Right atrium auricular region (tissue), 2 donors: ENCODE measurements around the gene INHBE. TPM values are rescaled to one million over a fixed set of nuclear protein-coding genes. Genes with fewer than 3 reads are reported as not detected.
"Not testable (repeated sequence)": the region's sequence is repeated elsewhere in the genome, so short reads cannot be mapped to it uniquely, and the experiment has no call there.

Experiments
- DNase-seq: peaks from one replicate; pipeline ENCODE4 v3.0.0-alpha.2; 2019; ENCODE audit warnings: low spot score
- H3K27ac ChIP-seq, 2 donors: fragments of 200-600 bp; sonication (generic); 1 replicate in 1 of 2; 2 replicates in 1 of 2; pipeline ENCODE4 v1.5.1; 2016 to 2019
- H3K27me3 ChIP-seq, 2 donors: fragments of 200-600 bp; sonication (generic); one replicate each; pipeline versions ENCODE4 v1.5.1 to v1.6.0; 2017 to 2019
- H3K36me3 ChIP-seq: fragments of 200-600 bp; sonication (generic); one replicate; pipeline ENCODE4 v1.5.1; 2016
- H3K4me1 ChIP-seq, 2 donors: fragments of 200-600 bp; sonication (generic); one replicate each; pipeline versions ENCODE4 v1.5.1 to v1.6.0; 2017 to 2019
- H3K4me3 ChIP-seq, 2 donors: fragments of 200-600 bp; sonication (generic); 1 replicate in 1 of 2; 2 replicates in 1 of 2; pipeline ENCODE4 v1.5.1; 2017 to 2019; ENCODE audit warnings: mild to moderate bottlenecking in 1 of 2, moderate library complexity in 1 of 2
- H3K9me3 ChIP-seq, 2 donors: fragments of 200-600 bp; sonication (generic); one replicate each; pipeline ENCODE4 v1.5.1; 2019
- total RNA-seq, 2 donors: library from RNA; depleted of rRNA; stranded (reverse); fragments of >200 nt; gene quantifications; one replicate each; pipeline ENCODE4 v1.1.0, GENCODE V29; 2016
- TF ChIP-seq, protein P1 (sequence below), 2 donors: fragments of 200-600 bp; sonication (generic); IDR thresholded peaks; one replicate each; pipeline ENCODE4 v1.5.1; 2019; ENCODE audit warnings: antibody characterized with exemption in 2 of 2

The INHBE gene, protein sequence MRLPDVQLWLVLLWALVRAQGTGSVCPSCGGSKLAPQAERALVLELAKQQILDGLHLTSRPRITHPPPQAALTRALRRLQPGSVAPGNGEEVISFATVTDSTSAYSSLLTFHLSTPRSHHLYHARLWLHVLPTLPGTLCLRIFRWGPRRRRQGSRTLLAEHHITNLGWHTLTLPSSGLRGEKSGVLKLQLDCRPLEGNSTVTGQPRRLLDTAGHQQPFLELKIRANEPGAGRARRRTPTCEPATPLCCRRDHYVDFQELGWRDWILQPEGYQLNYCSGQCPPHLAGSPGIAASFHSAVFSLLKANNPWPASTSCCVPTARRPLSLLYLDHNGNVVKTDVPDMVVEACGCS
- not detected for total RNA-seq

DNA sequence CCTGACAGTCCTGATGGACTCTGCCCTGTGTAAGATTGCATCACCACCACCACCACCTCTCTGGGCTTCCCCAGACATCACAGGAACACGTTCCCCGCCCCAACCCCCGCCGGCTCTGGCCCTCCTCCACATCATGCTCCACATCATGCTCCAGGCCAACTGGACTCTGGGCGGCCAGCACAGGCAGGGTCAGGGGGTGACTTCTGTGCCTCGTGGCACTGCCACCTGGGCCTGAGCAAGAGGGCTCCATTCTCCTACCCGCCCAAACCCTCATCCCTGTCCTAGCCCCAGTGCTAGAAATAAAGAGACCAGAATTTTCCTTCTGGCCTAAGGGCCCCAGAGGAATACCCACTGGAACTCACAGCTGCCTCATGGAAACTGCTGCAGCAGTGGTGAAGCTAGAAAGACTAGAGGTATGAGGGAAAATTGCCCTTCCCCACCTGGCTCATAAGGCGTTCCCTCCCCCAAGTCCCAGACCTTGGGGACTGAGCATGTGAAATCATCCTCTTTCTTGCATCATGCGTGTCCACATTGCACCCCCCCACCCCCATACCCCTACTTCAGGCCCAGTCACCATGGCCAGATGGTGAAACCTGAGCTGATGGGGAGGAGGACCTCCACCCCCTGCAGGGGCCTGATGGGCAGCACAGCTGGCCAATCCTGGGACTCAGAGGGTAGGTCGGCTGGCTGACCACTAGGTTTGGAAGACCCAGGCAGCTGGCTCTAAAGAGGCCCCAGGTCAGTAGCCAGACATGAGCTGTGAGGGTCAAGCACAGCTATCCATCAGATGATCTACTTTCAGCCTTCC lies at the start of gene INHBE:
INHBE (plus strand) TSS at position 742 of the 808 bp plus-strand sequence. CDS start 230 bp downstream, outside the sequence.
- no peaks in the 10 kb centered on the region for H3K9me3 ChIP-seq
- no peaks in the 10 kb centered on the region for H3K36me3 ChIP-seq
- DNase-seq: no peak
- H3K27me3 ChIP-seq: no peaks in the 10 kb centered on the region
- peaks cover 0 to 13% of the 10 kb centered on the region in 2 donors for H3K4me1 ChIP-seq
- no peak within 1 kb of the TSS for H3K27ac ChIP-seq
- H3K4me3 ChIP-seq: no peak within 1 kb of the TSS
- TF ChIP-seq, protein P1, sequence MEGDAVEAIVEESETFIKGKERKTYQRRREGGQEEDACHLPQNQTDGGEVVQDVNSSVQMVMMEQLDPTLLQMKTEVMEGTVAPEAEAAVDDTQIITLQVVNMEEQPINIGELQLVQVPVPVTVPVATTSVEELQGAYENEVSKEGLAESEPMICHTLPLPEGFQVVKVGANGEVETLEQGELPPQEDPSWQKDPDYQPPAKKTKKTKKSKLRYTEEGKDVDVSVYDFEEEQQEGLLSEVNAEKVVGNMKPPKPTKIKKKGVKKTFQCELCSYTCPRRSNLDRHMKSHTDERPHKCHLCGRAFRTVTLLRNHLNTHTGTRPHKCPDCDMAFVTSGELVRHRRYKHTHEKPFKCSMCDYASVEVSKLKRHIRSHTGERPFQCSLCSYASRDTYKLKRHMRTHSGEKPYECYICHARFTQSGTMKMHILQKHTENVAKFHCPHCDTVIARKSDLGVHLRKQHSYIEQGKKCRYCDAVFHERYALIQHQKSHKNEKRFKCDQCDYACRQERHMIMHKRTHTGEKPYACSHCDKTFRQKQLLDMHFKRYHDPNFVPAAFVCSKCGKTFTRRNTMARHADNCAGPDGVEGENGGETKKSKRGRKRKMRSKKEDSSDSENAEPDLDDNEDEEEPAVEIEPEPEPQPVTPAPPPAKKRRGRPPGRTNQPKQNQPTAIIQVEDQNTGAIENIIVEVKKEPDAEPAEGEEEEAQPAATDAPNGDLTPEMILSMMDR (IDR thresholded peaks at IDR 0.05): no peak

DNA sequence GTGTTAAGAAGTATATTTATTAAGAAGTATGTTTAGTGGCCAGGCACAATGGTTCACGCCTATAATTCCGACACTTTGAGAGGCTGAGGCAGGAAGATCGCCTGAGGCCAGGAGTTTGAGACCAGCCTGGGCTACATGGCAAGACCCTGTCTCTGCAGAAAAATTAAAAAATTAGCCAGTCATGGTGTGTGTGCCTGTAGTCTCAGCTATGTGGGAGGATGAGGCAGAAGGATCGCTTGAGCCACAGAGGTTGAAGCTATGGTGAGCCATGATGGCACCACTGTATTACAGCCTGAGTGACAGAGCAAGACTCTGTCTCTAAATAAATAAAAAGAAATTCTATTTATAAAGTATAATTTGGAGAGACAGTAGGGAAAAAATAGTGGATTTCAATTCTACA lies 44.6 kb upstream of the INHBE start:
- DNase-seq: no peak
- no peak overlapping the region for H3K4me3 ChIP-seq
- H3K27me3 ChIP-seq: no peaks in the 10 kb centered on the region
- H3K4me1 ChIP-seq: peaks cover 0 to 7% of the 10 kb centered on the region in 2 donors
- no peak overlapping the region for H3K27ac ChIP-seq
- no peaks in the 10 kb centered on the region for H3K9me3 ChIP-seq
- TF ChIP-seq, protein P1 (IDR thresholded peaks at IDR 0.05): no peak
- H3K36me3 ChIP-seq: no peaks in the 10 kb centered on the region

DNA sequence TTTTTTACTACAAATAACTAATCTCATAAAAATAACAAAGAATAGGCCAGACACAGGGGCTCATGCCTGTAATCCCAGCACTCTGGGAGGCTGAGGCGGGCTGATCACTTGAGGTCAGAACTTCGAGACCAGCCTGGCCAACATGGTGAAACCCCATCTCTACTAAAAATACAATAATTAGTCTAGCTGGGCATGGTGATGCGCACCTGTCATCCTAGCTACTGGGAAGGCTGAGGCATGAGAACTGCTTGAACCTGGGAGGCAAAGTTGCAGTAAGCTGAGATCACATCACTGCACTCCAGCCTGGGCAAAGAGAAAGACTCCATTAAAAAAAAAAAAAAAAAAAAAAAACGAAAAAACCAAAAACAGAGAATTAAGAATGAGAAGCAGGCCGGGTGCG lies 40.9 kb upstream of the INHBE start:
- DNase-seq, H3K36me3 ChIP-seq, H3K4me3 ChIP-seq, H3K27me3 ChIP-seq, H3K27ac ChIP-seq, H3K9me3 ChIP-seq: not testable (repeated sequence)
- peaks cover 0 to 17% of the 10 kb centered on the region in 2 donors for H3K4me1 ChIP-seq

DNA sequence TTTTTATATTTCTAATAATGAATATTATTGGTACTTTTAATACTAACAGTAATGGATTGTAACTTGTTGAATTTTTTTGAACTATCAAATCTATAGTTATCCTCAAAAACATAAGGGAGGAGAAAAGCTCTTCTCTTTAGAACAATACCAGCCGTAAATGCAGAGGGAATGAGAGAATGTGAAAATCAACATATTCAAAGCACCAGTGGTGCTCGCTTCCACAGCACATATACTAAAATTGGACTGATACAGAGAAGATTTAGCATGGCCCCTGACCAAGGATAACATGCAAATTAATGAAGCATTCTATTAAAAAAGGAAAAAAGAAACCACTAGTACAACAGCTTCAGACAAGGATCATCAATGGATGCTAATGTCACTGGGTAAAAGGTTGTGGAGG lies 40.0 kb upstream of the INHBE start:
- TF ChIP-seq, protein P1 (IDR thresholded peaks at IDR 0.05): no peak
- no peak overlapping the region for H3K27ac ChIP-seq
- no peak overlapping the region for H3K4me3 ChIP-seq
- peaks cover 0 to 17% of the 10 kb centered on the region in 2 donors for H3K4me1 ChIP-seq
- H3K9me3 ChIP-seq: no peaks in the 10 kb centered on the region
- DNase-seq: no peak
- no peaks in the 10 kb centered on the region for H3K27me3 ChIP-seq
- H3K36me3 ChIP-seq: no peaks in the 10 kb centered on the region

DNA sequence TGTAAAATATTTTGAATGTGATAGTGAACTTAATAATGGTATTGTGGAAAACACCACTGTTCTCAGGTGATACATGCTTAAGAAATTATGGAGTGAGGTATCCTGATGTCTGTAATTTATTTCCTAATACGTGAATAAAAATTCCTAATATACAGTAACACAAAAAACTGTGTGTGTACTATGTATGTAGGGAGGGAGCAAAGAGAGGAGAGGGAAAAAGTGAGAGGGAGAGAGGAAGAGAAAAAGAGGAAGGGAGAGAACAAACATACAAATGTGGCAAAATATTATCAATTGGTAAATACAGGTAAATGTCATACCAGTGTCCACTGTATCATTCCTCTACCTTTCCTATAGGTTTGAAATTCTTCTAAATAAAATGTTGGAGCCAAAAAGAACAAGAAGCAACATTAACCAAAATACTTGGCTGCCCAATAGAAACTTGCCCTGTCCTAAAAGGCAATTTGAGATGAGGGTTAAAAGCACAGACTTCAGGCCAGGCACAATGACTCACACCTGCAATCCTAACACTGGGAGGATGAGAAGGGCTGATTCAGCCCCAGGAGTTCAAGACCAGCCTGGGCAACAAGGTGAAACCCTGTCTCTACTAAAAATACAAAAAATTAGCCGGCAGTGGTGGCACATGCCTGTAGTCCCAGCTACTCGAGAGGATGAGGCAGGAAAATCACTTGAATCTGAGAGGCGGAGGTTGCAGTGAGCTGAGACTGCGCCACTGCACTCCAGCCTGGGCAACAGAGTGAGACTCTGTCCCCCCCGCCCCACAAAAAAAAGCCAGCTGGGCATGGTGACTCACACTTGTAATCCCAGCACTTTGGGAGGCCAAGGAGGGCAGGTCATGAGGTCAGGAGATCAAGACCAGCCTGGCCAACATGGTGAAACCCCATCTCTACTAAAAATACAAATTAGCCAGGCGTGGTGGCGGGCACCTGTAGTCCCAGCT lies 38.8 kb upstream of the INHBE start:
- peaks cover under 1% of the 10 kb centered on the region for H3K36me3 ChIP-seq
- H3K27ac ChIP-seq: no peak overlapping the region
- H3K4me1 ChIP-seq: peaks cover 0 to 17% of the 10 kb centered on the region in 2 donors
- H3K4me3 ChIP-seq: no peak overlapping the region
- no peaks in the 10 kb centered on the region for H3K9me3 ChIP-seq
- no peaks in the 10 kb centered on the region for H3K27me3 ChIP-seq
- DNase-seq: no peak
- TF ChIP-seq, protein P1 (IDR thresholded peaks at IDR 0.05): no peak
